ENCODE data around the gene RRAGC. TPM values are rescaled to one million over a fixed set of nuclear protein-coding genes. Genes with fewer than 3 reads are reported as not detected.

Gene RRAGC
- total and polyA plus RNA-seq, 2 of the 13 experiments (the other 11 are each of a cell fraction or from before 2014, with no cell fraction given): 7.6 to 8.0 TPM

DNA sequence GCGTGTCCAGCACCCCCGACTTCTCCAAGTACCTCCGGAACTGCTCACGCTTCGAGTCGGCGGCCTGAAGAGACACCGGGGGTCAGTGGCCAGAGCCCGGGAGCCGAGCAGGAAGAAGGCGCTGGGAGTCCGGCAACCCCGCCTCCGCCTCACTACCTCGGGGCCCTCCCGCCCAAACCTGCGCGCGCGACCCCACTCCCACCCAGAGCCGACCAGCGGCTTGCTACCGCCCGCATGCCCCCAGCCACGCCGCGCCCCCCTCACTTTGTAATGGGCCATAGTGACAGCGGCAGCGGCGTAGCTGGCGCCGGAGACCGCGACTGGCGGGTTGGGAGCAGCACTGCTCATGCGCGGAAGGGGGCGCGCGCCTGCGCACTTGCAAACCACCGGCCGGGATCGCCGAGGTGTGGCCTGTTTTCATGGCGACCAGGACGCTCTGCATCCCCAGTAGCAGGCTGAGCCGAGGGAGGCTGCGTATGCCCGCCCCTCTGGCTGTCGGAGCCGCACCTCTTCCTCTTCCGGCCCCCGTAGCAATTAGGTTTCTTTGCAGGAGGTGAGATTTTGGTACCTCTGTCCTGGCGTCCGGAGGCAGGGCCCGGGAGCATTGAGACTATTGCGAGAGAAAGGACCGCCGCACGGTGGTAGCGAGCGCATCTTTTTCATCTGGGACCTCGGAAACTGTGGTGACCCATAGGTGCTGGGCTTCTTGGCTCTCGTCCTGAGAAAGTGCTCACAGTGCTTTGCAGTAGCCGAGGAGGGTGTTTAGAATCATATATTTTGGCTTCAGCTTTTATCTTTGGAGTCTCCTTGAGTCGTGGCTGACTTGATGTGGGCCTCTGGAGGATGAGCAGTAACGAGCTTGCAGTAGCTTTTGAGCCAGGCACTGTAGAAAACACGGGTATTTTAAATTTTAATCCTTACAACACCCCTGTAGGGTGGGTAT is 13.7 kb upstream of the RRAGC start, which contains the start of gene MYCBP (continued):
- TF ChIP-seq, protein P1, sequence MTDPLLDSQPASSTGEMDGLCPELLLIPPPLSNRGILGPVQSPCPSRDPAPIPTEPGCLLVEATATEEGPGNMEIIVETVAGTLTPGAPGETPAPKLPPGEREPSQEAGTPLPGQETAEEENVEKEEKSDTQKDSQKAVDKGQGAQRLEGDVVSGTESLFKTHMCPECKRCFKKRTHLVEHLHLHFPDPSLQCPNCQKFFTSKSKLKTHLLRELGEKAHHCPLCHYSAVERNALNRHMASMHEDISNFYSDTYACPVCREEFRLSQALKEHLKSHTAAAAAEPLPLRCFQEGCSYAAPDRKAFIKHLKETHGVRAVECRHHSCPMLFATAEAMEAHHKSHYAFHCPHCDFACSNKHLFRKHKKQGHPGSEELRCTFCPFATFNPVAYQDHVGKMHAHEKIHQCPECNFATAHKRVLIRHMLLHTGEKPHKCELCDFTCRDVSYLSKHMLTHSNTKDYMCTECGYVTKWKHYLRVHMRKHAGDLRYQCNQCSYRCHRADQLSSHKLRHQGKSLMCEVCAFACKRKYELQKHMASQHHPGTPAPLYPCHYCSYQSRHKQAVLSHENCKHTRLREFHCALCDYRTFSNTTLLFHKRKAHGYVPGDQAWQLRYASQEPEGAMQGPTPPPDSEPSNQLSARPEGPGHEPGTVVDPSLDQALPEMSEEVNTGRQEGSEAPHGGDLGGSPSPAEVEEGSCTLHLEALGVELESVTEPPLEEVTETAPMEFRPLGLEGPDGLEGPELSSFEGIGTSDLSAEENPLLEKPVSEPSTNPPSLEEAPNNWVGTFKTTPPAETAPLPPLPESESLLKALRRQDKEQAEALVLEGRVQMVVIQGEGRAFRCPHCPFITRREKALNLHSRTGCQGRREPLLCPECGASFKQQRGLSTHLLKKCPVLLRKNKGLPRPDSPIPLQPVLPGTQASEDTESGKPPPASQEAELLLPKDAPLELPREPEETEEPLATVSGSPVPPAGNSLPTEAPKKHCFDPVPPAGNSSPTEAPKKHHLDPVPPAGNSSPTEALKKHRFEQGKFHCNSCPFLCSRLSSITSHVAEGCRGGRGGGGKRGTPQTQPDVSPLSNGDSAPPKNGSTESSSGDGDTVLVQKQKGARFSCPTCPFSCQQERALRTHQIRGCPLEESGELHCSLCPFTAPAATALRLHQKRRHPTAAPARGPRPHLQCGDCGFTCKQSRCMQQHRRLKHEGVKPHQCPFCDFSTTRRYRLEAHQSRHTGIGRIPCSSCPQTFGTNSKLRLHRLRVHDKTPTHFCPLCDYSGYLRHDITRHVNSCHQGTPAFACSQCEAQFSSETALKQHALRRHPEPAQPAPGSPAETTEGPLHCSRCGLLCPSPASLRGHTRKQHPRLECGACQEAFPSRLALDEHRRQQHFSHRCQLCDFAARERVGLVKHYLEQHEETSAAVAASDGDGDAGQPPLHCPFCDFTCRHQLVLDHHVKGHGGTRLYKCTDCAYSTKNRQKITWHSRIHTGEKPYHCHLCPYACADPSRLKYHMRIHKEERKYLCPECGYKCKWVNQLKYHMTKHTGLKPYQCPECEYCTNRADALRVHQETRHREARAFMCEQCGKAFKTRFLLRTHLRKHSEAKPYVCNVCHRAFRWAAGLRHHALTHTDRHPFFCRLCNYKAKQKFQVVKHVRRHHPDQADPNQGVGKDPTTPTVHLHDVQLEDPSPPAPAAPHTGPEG (CRISPR knock-in tag; IDR thresholded peaks at IDR 0.05): 0 out of 2 replicates have a peak, but pooled peaks have one; percentile 47
- TF ChIP-seq, protein P2, sequence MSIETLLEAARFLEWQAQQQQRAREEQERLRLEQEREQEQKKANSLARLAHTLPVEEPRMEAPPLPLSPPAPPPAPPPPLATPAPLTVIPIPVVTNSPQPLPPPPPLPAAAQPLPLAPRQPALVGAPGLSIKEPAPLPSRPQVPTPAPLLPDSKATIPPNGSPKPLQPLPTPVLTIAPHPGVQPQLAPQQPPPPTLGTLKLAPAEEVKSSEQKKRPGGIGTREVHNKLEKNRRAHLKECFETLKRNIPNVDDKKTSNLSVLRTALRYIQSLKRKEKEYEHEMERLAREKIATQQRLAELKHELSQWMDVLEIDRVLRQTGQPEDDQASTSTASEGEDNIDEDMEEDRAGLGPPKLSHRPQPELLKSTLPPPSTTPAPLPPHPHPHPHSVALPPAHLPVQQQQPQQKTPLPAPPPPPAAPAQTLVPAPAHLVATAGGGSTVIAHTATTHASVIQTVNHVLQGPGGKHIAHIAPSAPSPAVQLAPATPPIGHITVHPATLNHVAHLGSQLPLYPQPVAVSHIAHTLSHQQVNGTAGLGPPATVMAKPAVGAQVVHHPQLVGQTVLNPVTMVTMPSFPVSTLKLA (IDR thresholded peaks at IDR 0.05): peak; percentile 52
- TF ChIP-seq ZNF333 (CRISPR knock-in tag; IDR thresholded peaks at IDR 0.05; ENCODE audit: borderline replicate concordance) (no peak), SMAD3 (CRISPR knock-in tag; IDR thresholded peaks at IDR 0.05) (peak; percentile 59; the same call in 1 of the 2 replicates), SP1 (IDR thresholded peaks at IDR 0.05) (no peak), SP1 (CRISPR knock-in tag; IDR thresholded peaks at IDR 0.05) (peak; percentile 39; the same call in 1 of the 2 replicates), BRCA1 (CRISPR knock-in tag; IDR thresholded peaks at IDR 0.05) (peak; percentile 38; the same call in 1 of the 2 replicates), ZNF225 (CRISPR knock-in tag; IDR thresholded peaks at IDR 0.05) (0 out of 2 replicates have a peak, but pooled peaks have one; percentile 4), ZNF331 (CRISPR knock-in tag; IDR thresholded peaks at IDR 0.05) (0 out of 2 replicates have a peak, but pooled peaks have one; percentile 8), ZKSCAN8 (CRISPR knock-in tag; IDR thresholded peaks at IDR 0.05; ENCODE audit: borderline replicate concordance) (peak; percentile 19; the same call in 1 of the 2 replicates), SCMH1 (CRISPR knock-in tag; IDR thresholded peaks at IDR 0.05; ENCODE audit: borderline replicate concordance) (no peak), ZNF335 (CRISPR knock-in tag; IDR thresholded peaks at IDR 0.05) (0 out of 2 replicates have a peak, but pooled peaks have one; percentile 34), ZC3H4 (CRISPR knock-in tag; IDR thresholded peaks at IDR 0.05; ENCODE audit: borderline replicate concordance) (no peak), BORCS8-MEF2B (CRISPR knock-in tag; IDR thresholded peaks at IDR 0.05) (no peak; the same call in 1 of the 2 replicates), HIVEP1 (CRISPR knock-in tag; IDR thresholded peaks at IDR 0.05) (peak; percentile 56), ZNF263 (CRISPR knock-in tag; IDR thresholded peaks at IDR 0.05) (no peak)
- TF ChIP-seq, protein P3, sequence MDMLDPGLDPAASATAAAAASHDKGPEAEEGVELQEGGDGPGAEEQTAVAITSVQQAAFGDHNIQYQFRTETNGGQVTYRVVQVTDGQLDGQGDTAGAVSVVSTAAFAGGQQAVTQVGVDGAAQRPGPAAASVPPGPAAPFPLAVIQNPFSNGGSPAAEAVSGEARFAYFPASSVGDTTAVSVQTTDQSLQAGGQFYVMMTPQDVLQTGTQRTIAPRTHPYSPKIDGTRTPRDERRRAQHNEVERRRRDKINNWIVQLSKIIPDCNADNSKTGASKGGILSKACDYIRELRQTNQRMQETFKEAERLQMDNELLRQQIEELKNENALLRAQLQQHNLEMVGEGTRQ (IDR thresholded peaks at IDR 0.05; ENCODE audit: low read depth, low read length): no peak
- TF ChIP-seq, protein P3 (CRISPR knock-in tag; IDR thresholded peaks at IDR 0.05; ENCODE audit: borderline replicate concordance): peak; percentile 32; the same call in 1 of the 2 replicates
